Kidney (tissue), 14 donors: ENCODE results near the gene DSCAM. TPM values are rescaled to one million over a fixed set of nuclear protein-coding genes. Genes with fewer than 3 reads are reported as not detected.
"Not testable (repeated sequence)": the region's sequence is repeated elsewhere in the genome, so short reads cannot be mapped to it uniquely, and the experiment has no call there.

Experiments used
- DNase-seq, 5 donors: peaks; one replicate each; pipeline ENCODE4 v3.0.0-alpha.2; 2013 to 2020
- FAIRE-seq: peaks from 2 replicates; lab custom pipeline; 2012; peaks lifted over from hg19 to GRCh38; lab: Jason Lieb, UNC
- H3K27ac ChIP-seq, 2 donors: one replicate each; pipeline ENCODE4 v1.7.0; 2013; ENCODE audit warnings: low read depth in 2 of 2, low read length in 2 of 2, inconsistent platforms in 1 of 2
- H3K27me3 ChIP-seq: one replicate; pipeline ENCODE4 v1.7.1; 2013; ENCODE audit warnings: low read length, inconsistent platforms; ENCODE audit not compliant: control insufficient read depth, insufficient read depth
- H3K36me3 ChIP-seq, 3 donors: one replicate each; pipeline versions ENCODE4 v1.7.0 to v1.7.1; 2013; ENCODE audit warnings: low read length in 3 of 3, control low read depth in 1 of 3, inconsistent platforms in 1 of 3; ENCODE audit not compliant: insufficient read depth in 3 of 3, control insufficient read depth in 2 of 3
- H3K4me1 ChIP-seq, 3 donors: one replicate each; pipeline versions ENCODE4 v1.7.0 to v1.7.1; 2013; ENCODE audit warnings: low read length in 3 of 3, inconsistent platforms in 1 of 3, low read depth in 1 of 3; ENCODE audit not compliant: control insufficient read depth in 2 of 3, insufficient read depth in 2 of 3
- H3K4me3 ChIP-seq, 3 donors: one replicate each; pipeline versions ENCODE4 v1.7.0 to v1.8.1; 2013; ENCODE audit warnings: low read length in 3 of 3, control low read depth in 1 of 3, inconsistent platforms in 1 of 3
- H3K9ac ChIP-seq, 3 donors: one replicate each; pipeline versions ENCODE4 v1.7.0 to v1.7.1; 2013; ENCODE audit warnings: low read length in 3 of 3, control low read depth in 1 of 3, inconsistent platforms in 1 of 3
- H3K9me3 ChIP-seq, 3 donors: one replicate each; pipeline versions ENCODE4 v1.7.0 to v1.7.1; 2013; ENCODE audit warnings: low read length in 3 of 3, control low read depth in 1 of 3, inconsistent platforms in 1 of 3; ENCODE audit not compliant: control insufficient read depth in 2 of 3, insufficient read depth in 1 of 3
- intact Hi-C: fragments of 100-400 bp; cut with DNase I; formaldehyde crosslinking; loops from one replicate; pipeline ENCODE4 v1.11.1; 2022
- polyA plus RNA-seq: library from polyadenylated mRNA; stranded (reverse); fragments of 350-450 nt; fragmentation: Illumina TruSeq; extraction: RNeasy Lipid Tissue Mini Kit (QIAGEN cat#74804); gene quantifications from one replicate; pipeline ENCODE4 v1.2.3, GENCODE V29; 2014; ENCODE audit warnings: low read depth, low replicate concordance; ENCODE audit not compliant: insufficient read depth
- total RNA-seq: library from RNA; stranded (reverse); fragmentation: NEBNext Ultra II Directional; extraction: Animal tissue kit (Norgen Biotek cat#: 25700); gene quantifications from one replicate; pipeline ENCODE4 v1.2.1, GENCODE V29; 2021
- TF ChIP-seq, protein P1 (sequence below): IDR thresholded peaks from 3 replicates; pipeline ENCODE4 v1.5.1; 2012; ENCODE audit warnings: mild to moderate bottlenecking, moderate library complexity, borderline replicate concordance; ENCODE audit not compliant: insufficient read depth; ENCODE audit errors: extremely low read depth
- donor health status: control.
- donor health status: control.
- donor health status: control.
- donor health status: control.
- donor health status: control.
- donor health status: DM: yes; HTN: yes; CAD: no.
- donor health status: Normal renal cell carcinoma (clear cell type).

The DSCAM gene
- total and polyA plus RNA-seq, 2 donors from 2014 or later = not detected

DNA sequence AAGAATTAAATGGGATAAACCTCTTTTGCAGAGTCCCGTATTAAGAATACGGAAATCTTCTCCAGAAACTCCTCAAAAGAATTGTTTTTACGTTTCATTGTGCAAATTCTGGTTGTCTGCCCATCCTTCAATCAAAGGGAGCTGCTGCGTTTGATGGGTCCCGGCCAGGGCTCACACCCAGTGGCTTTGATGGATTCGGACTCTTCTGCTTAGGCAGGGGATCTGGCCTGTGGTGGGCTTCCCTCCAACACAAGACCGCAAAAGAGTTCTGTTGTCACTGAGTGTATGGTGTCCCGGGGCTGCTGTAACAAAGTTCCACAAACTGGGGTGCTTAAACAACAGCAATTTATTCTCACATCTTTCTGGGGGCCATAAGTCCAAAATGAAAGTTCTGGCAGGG is 577.7 kb downstream of the DSCAM start:
- Histone ChIP-seq H3K27ac (no peak overlapping the region), H3K9ac (no peak overlapping the region), H3K27me3 (no peaks in the 10 kb centered on the region), H3K36me3 (no peaks in the 10 kb centered on the region), H3K9me3 (no peaks in the 10 kb centered on the region), H3K4me1 (no peaks in the 10 kb centered on the region), H3K4me3 (no peak overlapping the region)
- TF ChIP-seq, protein P1, sequence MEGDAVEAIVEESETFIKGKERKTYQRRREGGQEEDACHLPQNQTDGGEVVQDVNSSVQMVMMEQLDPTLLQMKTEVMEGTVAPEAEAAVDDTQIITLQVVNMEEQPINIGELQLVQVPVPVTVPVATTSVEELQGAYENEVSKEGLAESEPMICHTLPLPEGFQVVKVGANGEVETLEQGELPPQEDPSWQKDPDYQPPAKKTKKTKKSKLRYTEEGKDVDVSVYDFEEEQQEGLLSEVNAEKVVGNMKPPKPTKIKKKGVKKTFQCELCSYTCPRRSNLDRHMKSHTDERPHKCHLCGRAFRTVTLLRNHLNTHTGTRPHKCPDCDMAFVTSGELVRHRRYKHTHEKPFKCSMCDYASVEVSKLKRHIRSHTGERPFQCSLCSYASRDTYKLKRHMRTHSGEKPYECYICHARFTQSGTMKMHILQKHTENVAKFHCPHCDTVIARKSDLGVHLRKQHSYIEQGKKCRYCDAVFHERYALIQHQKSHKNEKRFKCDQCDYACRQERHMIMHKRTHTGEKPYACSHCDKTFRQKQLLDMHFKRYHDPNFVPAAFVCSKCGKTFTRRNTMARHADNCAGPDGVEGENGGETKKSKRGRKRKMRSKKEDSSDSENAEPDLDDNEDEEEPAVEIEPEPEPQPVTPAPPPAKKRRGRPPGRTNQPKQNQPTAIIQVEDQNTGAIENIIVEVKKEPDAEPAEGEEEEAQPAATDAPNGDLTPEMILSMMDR = no peak
- no peak for DNase-seq
- FAIRE-seq = no peak
- intact Hi-C loops = no loop called here

DNA sequence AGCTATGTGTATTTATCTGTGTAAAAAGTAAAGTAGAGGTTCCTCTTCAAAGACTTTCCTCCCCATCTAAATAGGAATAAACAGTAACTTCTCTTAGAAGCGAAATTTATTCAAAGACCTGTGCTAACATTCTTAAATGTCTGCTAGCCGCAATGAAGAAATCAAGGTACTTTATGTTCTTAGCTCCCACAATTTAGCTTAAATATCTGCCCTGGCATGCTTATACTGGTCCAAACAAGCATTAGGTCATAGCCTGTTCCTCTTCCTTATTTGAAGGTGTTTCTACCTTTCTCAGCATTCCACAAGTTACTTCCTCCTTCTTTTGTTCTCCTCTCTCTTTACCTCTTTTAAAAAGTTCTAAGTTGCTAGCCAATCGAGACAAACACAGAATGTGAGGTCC is 588.5 kb downstream of the DSCAM start:
- H3K9ac ChIP-seq, H3K4me1 ChIP-seq, H3K27me3 ChIP-seq, FAIRE-seq, H3K9me3 ChIP-seq, DNase-seq, H3K27ac ChIP-seq, H3K36me3 ChIP-seq, intact Hi-C loops, H3K4me3 ChIP-seq: not testable (repeated sequence)

DNA sequence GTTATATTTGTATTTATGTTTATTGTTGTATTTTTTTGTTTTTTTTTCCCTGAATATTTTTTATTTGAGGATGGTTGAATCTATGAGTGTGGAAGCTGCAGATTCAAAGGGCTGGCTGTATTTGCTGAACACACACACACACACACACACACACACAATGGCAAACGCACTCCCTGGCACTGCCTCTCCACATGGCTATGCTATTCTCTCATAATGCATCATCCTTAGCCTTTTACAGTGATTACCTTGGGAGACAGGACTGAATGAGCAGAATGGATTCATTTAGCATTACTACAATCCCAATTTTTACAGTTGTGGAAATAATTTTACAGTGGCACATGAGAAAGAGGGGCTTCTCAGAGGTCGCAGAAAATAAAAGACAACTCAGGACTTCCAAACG is 589.6 kb downstream of the DSCAM start:
- Histone ChIP-seq H3K4me3 (no peak overlapping the region), H3K36me3 (no peaks in the 10 kb centered on the region), H3K4me1 (no peaks in the 10 kb centered on the region), H3K27ac (no peak overlapping the region), H3K9me3 (no peaks in the 10 kb centered on the region), H3K9ac (no peak overlapping the region), H3K27me3 (no peaks in the 10 kb centered on the region)
- DNase-seq (no peak), FAIRE-seq (no peak)
- intact Hi-C loops = no loop called here
- TF ChIP-seq, protein P1 = no peak

DNA sequence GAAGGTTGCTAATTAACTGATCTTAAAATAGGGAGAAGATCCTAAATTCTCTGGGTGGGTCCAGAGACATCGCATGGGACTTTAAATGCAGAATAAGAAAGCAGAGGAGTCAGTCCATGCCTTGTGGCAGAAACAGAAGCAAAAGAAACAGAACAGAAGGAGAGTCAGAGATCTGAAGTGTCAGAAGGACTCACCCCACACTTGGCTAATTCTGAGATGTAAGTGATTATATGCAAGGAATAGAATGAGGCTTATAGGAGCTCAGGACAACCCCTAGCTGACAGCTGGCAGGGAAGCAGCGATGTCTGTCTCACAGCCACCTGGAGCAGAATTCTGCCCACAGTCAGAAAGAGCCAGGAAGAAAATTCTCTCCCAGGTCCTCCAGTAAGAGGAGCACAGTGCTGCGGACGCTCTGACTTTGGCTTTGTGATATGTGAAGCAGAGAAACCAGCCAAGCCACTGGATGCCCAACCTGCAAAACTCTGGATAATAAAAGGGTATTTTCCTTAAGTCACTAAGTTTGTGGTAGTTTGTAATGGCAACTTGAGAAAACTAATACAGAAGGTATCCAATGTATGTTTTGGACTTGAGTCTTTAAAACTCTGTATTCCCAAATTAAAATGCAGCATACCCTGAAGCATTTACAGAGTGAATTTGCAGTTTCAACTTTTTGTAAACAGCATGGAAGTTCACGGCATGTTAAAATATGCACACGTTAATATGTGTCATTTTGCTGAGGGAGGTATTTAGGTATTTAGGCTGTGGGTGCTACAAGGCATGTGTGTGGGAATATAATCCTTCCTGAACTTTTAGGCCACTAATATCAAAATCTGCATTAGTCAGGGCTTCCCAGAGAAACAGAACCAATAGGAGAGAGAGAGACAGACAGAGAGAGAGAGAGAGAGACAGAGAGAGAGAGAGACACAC is 591.2 kb downstream of the DSCAM start:
- FAIRE-seq (no peak), DNase-seq (peak in 1 of 5 donors; percentile 5)
- H3K4me3 ChIP-seq = no peak overlapping the region
- H3K4me1 ChIP-seq = no peaks in the 10 kb centered on the region
- H3K27ac ChIP-seq = no peak overlapping the region
- no peak overlapping the region for H3K9ac ChIP-seq
- intact Hi-C loops = no loop called here
- TF ChIP-seq, protein P1 = no peak
- peaks cover 0 to 4% (median 0%) of the 10 kb centered on the region in 3 donors for H3K9me3 ChIP-seq
- H3K36me3 ChIP-seq = no peaks in the 10 kb centered on the region
- no peaks in the 10 kb centered on the region for H3K27me3 ChIP-seq
